ENCODE data around the gene HDAC5. TPM values are rescaled to one million over a fixed set of nuclear protein-coding genes. Genes with fewer than 3 reads are reported as not detected.
"Not testable (repeated sequence)": the region's sequence is repeated elsewhere in the genome, so short reads cannot be mapped to it uniquely, and the experiment has no call there.

Gene HDAC5
- total RNA-seq, 4 donors from 2014 or later = 45.3 to 182 (median 70.8) TPM

DNA sequence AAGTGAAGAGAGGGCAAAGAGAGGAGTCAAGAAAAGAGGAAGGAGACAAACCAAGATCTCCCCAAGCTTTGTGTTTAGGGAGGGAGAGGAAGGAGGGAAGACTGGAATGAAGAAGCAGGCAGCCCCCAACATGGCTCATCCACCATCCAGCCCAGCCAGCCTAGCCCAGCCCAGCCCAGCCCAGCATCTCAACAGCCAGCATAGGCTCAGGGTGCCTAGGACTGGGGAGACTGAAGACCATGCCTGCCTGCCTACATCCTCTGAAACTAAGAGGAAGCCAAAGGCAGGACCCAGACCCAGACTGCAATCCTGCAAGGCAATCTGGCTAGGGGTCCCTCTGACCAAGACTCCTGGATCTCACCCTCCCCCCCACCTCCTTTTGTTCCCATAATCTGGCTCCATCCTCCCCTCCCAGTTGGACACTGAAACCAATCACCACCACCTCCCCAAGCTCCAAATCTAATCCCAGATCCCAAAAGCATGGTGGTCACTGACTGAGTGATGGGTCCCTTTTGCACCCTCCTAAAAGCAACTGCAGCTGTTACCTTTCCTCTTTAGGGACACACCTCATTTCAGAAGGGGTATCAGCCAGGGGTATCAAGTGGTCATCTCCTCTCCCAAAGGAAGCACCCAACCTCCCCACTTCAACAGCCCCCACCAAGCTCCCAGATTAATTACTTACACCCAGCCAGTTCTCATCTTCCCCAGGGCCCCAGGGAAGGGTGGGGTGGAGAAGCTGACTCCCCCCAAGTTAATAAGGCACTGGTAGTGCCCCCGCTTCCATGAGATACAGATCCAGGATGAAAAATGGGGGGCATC is 1.2 kb downstream of the HDAC5 start:
- no peaks in the 10 kb centered on the region for H3K36me3 ChIP-seq
- no peak for DNase-seq
- 68% methylated on average over 1 of the region's 1 CpG; no CpG with 5 or more reads in 1 of the 2 donors for WGBS, 2 donors (ENCODE audit: low coverage in 1 of 2)
- in situ Hi-C loops (cut with MboI; ENCODE audit: low pct_ligation_motif_present in 1 of 4, low pct_unique_long_range_greater_than_20kb in 1 of 4, low sequenced_read_pairs in 3 of 4) = no loop called here
- H3K4me3 ChIP-seq = peak overlapping the region; percentile 76 to 89 (median 86)
- no peaks in the 10 kb centered on the region for H3K9me3 ChIP-seq
- H3K27me3 ChIP-seq = no peaks in the 10 kb centered on the region
- TF ChIP-seq POLR2A (IDR thresholded peaks at IDR 0.05) (no peak), EP300 (IDR thresholded peaks at IDR 0.05; ENCODE audit: low read depth) (no peak), POLR2AphosphoS5 (IDR thresholded peaks at IDR 0.05) (no peak)
- TF ChIP-seq, protein P1, sequence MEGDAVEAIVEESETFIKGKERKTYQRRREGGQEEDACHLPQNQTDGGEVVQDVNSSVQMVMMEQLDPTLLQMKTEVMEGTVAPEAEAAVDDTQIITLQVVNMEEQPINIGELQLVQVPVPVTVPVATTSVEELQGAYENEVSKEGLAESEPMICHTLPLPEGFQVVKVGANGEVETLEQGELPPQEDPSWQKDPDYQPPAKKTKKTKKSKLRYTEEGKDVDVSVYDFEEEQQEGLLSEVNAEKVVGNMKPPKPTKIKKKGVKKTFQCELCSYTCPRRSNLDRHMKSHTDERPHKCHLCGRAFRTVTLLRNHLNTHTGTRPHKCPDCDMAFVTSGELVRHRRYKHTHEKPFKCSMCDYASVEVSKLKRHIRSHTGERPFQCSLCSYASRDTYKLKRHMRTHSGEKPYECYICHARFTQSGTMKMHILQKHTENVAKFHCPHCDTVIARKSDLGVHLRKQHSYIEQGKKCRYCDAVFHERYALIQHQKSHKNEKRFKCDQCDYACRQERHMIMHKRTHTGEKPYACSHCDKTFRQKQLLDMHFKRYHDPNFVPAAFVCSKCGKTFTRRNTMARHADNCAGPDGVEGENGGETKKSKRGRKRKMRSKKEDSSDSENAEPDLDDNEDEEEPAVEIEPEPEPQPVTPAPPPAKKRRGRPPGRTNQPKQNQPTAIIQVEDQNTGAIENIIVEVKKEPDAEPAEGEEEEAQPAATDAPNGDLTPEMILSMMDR (IDR thresholded peaks at IDR 0.05) = no peak
- peaks cover 14 to 31% (median 25%) of the 10 kb centered on the region in 4 donors for H3K4me1 ChIP-seq
- intact Hi-C loops (cut with DNase I; ENCODE audit: low total_unique reads) = no loop called here
- peak overlapping the region; percentile 92 to 97 (median 92) for H3K27ac ChIP-seq

DNA sequence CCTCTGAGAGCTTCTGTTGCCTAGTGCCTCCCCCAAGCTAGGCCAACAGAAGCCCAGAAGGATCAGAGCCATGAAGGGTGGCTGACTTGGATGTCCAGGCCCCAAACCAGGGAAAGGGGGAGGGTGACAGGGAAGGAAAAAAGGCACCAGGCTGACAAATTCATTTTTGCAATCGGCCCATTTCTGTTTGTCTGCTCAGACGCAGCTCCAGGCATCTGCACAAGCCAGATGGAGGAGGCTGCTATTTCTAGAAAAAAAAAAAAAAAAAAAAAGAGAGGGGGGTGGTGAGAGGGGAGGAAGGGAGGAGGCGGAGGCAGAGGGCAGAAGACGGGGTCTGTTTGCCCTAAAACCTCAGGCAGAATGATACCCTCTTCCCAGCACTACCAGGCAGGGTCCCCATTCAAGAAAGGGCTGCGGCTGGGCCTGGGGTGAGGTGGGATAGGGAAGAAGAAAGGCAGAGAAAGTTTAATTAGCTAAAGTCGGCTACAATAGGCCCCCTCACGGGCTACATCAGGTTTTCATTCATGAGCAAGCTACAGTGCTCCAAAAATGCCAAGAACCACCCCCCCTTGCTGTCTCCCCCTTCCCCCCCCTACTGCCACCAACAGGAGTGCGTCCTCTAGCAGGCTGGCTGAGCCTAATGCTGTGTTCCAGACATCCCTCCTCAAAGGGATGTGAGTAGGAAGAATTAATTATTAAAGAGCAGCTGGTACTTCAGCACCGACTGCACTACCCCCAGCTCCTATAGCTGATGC is 2.4 kb downstream of the HDAC5 start:
- in situ Hi-C loops (cut with MboI; ENCODE audit: low pct_ligation_motif_present in 1 of 4, low pct_unique_long_range_greater_than_20kb in 1 of 4, low sequenced_read_pairs in 3 of 4) = no loop called here
- DNase-seq = no peak
- TF ChIP-seq EP300 (IDR thresholded peaks at IDR 0.05; ENCODE audit: low read depth) = no peak
- TF ChIP-seq, protein P1 (IDR thresholded peaks at IDR 0.05) = no peak
- TF ChIP-seq POLR2A (IDR thresholded peaks at IDR 0.05) = no peak
- no peak for TF ChIP-seq POLR2AphosphoS5 (IDR thresholded peaks at IDR 0.05)
- H3K36me3 ChIP-seq = no peaks in the 10 kb centered on the region
- no peaks in the 10 kb centered on the region for H3K9me3 ChIP-seq
- H3K4me1 ChIP-seq = peaks cover 14 to 31% (median 25%) of the 10 kb centered on the region in 4 donors
- 58 to 72% methylated on average over 5 to 9 of the region's 9 CpGs for WGBS, 2 donors (ENCODE audit: low coverage in 1 of 2)
- no peak overlapping the region for H3K4me3 ChIP-seq
- intact Hi-C loops (cut with DNase I; ENCODE audit: low total_unique reads) = no loop called here
- H3K27me3 ChIP-seq = no peaks in the 10 kb centered on the region
- H3K27ac ChIP-seq = peak overlapping the region in 3 of 4 donors; percentile 41 to 97 (median 92)

DNA sequence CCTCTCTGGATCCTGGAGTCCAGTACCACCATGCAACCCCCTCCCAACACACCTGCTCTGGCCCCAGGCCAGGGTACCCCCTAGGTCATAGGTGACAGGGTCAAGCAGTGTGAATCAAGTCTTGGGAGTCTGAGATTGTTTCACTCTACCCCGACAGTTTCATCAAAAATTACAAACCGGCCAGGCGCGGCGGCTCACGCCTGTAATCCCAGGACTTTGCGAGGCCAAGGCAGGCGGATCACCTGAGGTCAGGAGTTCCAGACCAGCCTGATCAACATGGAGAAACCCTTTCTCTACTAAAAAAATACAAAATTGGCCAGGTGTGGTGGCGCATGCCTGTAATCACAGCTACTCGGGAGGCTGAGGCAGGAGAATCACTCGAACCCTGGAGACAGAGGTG is 3.2 kb downstream of the HDAC5 start:
- 94% methylated on average over 11 of the region's 11 CpGs; no CpG with 5 or more reads in 1 of the 2 donors for WGBS, 2 donors (ENCODE audit: low coverage in 1 of 2)
- not testable (repeated sequence) for H3K4me3 ChIP-seq

DNA sequence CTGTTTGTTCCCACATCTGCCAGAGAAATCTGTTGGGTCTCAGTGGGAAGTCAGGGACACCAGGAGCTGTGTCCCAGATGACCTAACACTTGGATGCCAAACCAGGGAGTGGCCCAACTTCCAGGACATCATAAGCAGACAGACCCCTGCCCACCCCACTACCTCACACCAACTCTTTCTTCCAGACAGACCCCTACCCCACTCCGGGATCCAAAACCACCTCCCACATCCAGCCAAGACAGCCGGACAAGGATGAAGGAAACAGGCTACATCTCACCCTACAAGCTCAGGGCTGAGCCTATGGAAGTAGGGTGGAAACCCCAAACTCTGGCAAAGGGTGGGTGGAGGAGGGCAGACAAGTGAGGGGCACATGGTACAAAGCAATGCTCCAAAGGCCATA is 3.6 kb downstream of the HDAC5 start:
- in situ Hi-C loops (cut with MboI; ENCODE audit: low pct_ligation_motif_present in 1 of 4, low pct_unique_long_range_greater_than_20kb in 1 of 4, low sequenced_read_pairs in 3 of 4) (no loop called here), intact Hi-C loops (cut with DNase I; ENCODE audit: low total_unique reads) (no loop called here)
- DNase-seq = no peak
- Histone ChIP-seq H3K27ac (no peak overlapping the region), H3K4me3 (no peak overlapping the region), H3K4me1 (peaks cover 14 to 37% (median 25%) of the 10 kb centered on the region in 4 donors), H3K27me3 (no peaks in the 10 kb centered on the region), H3K36me3 (no peaks in the 10 kb centered on the region), H3K9me3 (no peaks in the 10 kb centered on the region)
- TF ChIP-seq EP300 (IDR thresholded peaks at IDR 0.05; ENCODE audit: low read depth) (no peak), POLR2AphosphoS5 (IDR thresholded peaks at IDR 0.05) (no peak), POLR2A (IDR thresholded peaks at IDR 0.05) (no peak)
- TF ChIP-seq, protein P1 (IDR thresholded peaks at IDR 0.05) = no peak
- WGBS, 2 donors (ENCODE audit: low coverage in 1 of 2) = 86 to 100% methylated on average over 1 to 2 of the region's 2 CpGs

More for the DNA sequence above, 3.2 kb downstream of the HDAC5 start:
- DNase-seq; H3K9me3 ChIP-seq; in situ Hi-C loops (cut with MboI; ENCODE audit: low pct_ligation_motif_present in 1 of 4, low pct_unique_long_range_greater_than_20kb in 1 of 4, low sequenced_read_pairs in 3 of 4); H3K27me3 ChIP-seq; H3K27ac ChIP-seq; intact Hi-C loops (cut with DNase I; ENCODE audit: low total_unique reads); H3K36me3 ChIP-seq: not testable (repeated sequence)
- H3K4me1 ChIP-seq = peaks cover 14 to 37% (median 25%) of the 10 kb centered on the region in 4 donors

Measured in transverse colon (tissue), 4 donors.